ENCODE measurements around the gene C1orf226.

C1orf226 gene

GRCh38 chr1:162367772-162368171 is 13.8 kb upstream of the C1orf226 start:
- no peak for DNase-seq (ENCODE audit: low read depth, low spot score)
- H3K4me3 ChIP-seq, result no peak overlapping the region
- no peak overlapping the region for H3K9ac ChIP-seq (ENCODE audit: insufficient read length)
- peaks cover 8% of the 10 kb centered on the region; the same call in 1 of the 2 replicates for H3K36me3 ChIP-seq (ENCODE audit: insufficient read depth, low read length)
- no peaks in the 10 kb centered on the region for H3K9me3 ChIP-seq (ENCODE audit: low read depth, low read length)
- H3K27ac ChIP-seq, result no peak overlapping the region
- no peak for TF ChIP-seq POLR2AphosphoS5 (IDR thresholded peaks at IDR 0.05; ENCODE audit: borderline replicate concordance, low read depth, low read length)
- no peak for TF ChIP-seq FOXP2 (optimal IDR thresholded peaks at IDR 0.05; ENCODE audit: control extremely low read depth, extremely low read length, insufficient read depth)
- no peak for TF ChIP-seq EZH2 (IDR thresholded peaks at IDR 0.05)

GRCh38 chr1:162368451-162368850 is 13.1 kb upstream of the C1orf226 start:
- Histone ChIP-seq H3K9me3 (ENCODE audit: low read depth, low read length) (no peaks in the 10 kb centered on the region), H3K9ac (ENCODE audit: insufficient read length) (no peak overlapping the region), H3K4me3 (no peak overlapping the region), H3K27ac (no peak overlapping the region), H3K36me3 (ENCODE audit: insufficient read depth, low read length) (peaks cover 8% of the 10 kb centered on the region; the same call in 1 of the 2 replicates)
- no peak for TF ChIP-seq FOXP2 (optimal IDR thresholded peaks at IDR 0.05; ENCODE audit: control extremely low read depth, extremely low read length, insufficient read depth)
- TF ChIP-seq EZH2 (IDR thresholded peaks at IDR 0.05), result no peak
- no peak for TF ChIP-seq POLR2AphosphoS5 (IDR thresholded peaks at IDR 0.05; ENCODE audit: borderline replicate concordance, low read depth, low read length)
- DNase-seq (ENCODE audit: low read depth, low spot score), result no peak

DNA sequence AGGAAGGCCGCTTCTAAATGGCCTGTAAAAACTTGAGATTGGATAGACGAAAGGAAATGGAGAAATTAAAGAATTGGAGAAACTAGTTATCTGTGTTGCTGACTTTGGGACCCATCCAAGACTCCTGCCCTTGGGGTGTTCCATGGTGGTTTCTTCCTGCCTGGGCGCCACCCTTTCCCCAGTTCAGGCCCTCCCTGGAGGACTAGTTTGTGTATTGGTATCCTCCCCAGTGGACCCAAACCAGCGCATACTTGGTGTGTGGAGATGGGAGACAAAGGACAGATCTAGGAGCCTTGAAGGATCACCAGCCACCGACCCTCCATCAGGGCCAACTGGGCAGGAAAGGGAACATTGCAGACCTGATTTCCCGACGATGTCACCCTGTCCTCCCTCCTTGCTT is 12.0 kb upstream of the C1orf226 start:
- Histone ChIP-seq H3K9ac (ENCODE audit: insufficient read length) (no peak overlapping the region), H3K36me3 (ENCODE audit: insufficient read depth, low read length) (peaks cover 8% of the 10 kb centered on the region; the same call in 1 of the 2 replicates), H3K27ac (no peak overlapping the region), H3K9me3 (ENCODE audit: low read depth, low read length) (no peaks in the 10 kb centered on the region), H3K4me3 (no peak overlapping the region)
- DNase-seq (ENCODE audit: low read depth, low spot score), result no peak
- TF ChIP-seq FOXP2 (optimal IDR thresholded peaks at IDR 0.05; ENCODE audit: control extremely low read depth, extremely low read length, insufficient read depth) (no peak), EZH2 (IDR thresholded peaks at IDR 0.05) (no peak), POLR2AphosphoS5 (IDR thresholded peaks at IDR 0.05; ENCODE audit: borderline replicate concordance, low read depth, low read length) (no peak)

DNA sequence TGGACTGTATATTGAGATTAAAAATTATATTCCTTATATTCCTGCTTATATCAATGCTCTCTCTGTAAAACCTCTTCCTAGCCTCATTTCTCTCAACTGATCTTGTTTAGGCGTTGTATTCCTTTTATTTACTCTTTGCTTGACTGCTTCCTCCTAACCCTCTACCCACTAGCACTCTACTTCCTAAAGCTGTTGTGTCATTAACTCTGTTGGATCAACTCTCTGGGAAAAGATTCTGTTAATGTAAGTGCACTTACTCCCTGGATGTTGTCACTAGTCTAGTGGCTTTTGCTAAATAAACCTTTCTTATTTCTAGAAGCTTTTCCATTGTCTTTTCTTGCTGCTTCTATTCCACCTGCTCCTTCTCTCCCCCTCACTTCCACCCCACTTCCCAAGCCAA is 11.4 kb upstream of the C1orf226 start:
- Histone ChIP-seq H3K27ac (no peak overlapping the region), H3K36me3 (ENCODE audit: insufficient read depth, low read length) (peaks cover 8% of the 10 kb centered on the region; the same call in 1 of the 2 replicates), H3K9ac (ENCODE audit: insufficient read length) (no peak overlapping the region), H3K9me3 (ENCODE audit: low read depth, low read length) (no peaks in the 10 kb centered on the region), H3K4me3 (no peak overlapping the region)
- TF ChIP-seq EZH2 (IDR thresholded peaks at IDR 0.05), result no peak
- no peak for TF ChIP-seq POLR2AphosphoS5 (IDR thresholded peaks at IDR 0.05; ENCODE audit: borderline replicate concordance, low read depth, low read length)
- no peak for TF ChIP-seq FOXP2 (optimal IDR thresholded peaks at IDR 0.05; ENCODE audit: control extremely low read depth, extremely low read length, insufficient read depth)
- DNase-seq (ENCODE audit: low read depth, low spot score), result no peak

- no peaks in the 10 kb centered on the region for H3K9me3 ChIP-seq (ENCODE audit: low read depth, low read length)
- TF ChIP-seq EZH2 (IDR thresholded peaks at IDR 0.05) (no peak), POLR2AphosphoS5 (IDR thresholded peaks at IDR 0.05; ENCODE audit: borderline replicate concordance, low read depth, low read length) (no peak), FOXP2 (optimal IDR thresholded peaks at IDR 0.05; ENCODE audit: control extremely low read depth, extremely low read length, insufficient read depth) (no peak)
- H3K36me3 ChIP-seq (ENCODE audit: insufficient read depth, low read length), result peaks cover 8% of the 10 kb centered on the region; the same call in 1 of the 2 replicates
- H3K9ac ChIP-seq (ENCODE audit: insufficient read length), result no peak overlapping the region
- no peak for DNase-seq (ENCODE audit: low read depth, low spot score)
- H3K27ac ChIP-seq, result no peak overlapping the region
- H3K4me3 ChIP-seq, result no peak overlapping the region
Measured at GRCh38 chr1:162370721-162371120, 10.8 kb upstream of the C1orf226 start.

- H3K9ac ChIP-seq (ENCODE audit: insufficient read length), result no peak overlapping the region
- no peak for TF ChIP-seq EZH2 (IDR thresholded peaks at IDR 0.05)
- no peak for TF ChIP-seq POLR2AphosphoS5 (IDR thresholded peaks at IDR 0.05; ENCODE audit: borderline replicate concordance, low read depth, low read length)
- no peak for TF ChIP-seq FOXP2 (optimal IDR thresholded peaks at IDR 0.05; ENCODE audit: control extremely low read depth, extremely low read length, insufficient read depth)
- H3K4me3 ChIP-seq, result no peak overlapping the region
- peaks cover 8% of the 10 kb centered on the region; the same call in 1 of the 2 replicates for H3K36me3 ChIP-seq (ENCODE audit: insufficient read depth, low read length)
- no peak for DNase-seq (ENCODE audit: low read depth, low spot score)
- no peaks in the 10 kb centered on the region for H3K9me3 ChIP-seq (ENCODE audit: low read depth, low read length)
- no peak overlapping the region for H3K27ac ChIP-seq
Measured at GRCh38 chr1:162371611-162372010, 9.9 kb upstream of the C1orf226 start.

GRCh38 chr1:162372159-162373071 is 9.1 kb upstream of the C1orf226 start:
- DNase-seq (ENCODE audit: low read depth, low spot score), result no peak
- no peak overlapping the region for H3K9ac ChIP-seq (ENCODE audit: insufficient read length)
- no peak overlapping the region for H3K4me3 ChIP-seq
- H3K27ac ChIP-seq, result no peak overlapping the region
- H3K9me3 ChIP-seq (ENCODE audit: low read depth, low read length), result no peaks in the 10 kb centered on the region
- TF ChIP-seq POLR2AphosphoS5 (IDR thresholded peaks at IDR 0.05; ENCODE audit: borderline replicate concordance, low read depth, low read length) (no peak), FOXP2 (optimal IDR thresholded peaks at IDR 0.05; ENCODE audit: control extremely low read depth, extremely low read length, insufficient read depth) (no peak), EZH2 (IDR thresholded peaks at IDR 0.05) (no peak)
- H3K36me3 ChIP-seq (ENCODE audit: insufficient read depth, low read length), result peaks cover 4% of the 10 kb centered on the region; the same call in 1 of the 2 replicates

DNA sequence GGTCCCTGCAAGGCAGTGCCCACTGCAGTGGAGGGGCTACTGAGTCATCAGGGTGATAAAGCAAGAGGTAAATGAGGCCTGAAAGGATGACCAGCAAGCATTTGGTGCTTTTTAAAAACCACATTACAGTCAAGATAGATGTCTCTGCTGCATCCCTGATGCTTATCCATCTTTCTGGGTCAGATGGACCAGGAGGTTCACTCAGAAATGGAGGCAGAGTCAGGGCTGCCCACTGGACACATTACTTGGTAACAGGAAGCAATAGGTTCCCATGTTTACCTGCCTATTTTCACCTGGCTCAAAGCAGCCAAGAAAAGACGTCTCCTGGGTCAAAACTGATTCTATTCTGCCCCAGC is 8.5 kb upstream of the C1orf226 start:
- no peak overlapping the region for H3K27ac ChIP-seq
- H3K4me3 ChIP-seq, result no peak overlapping the region
- no peak overlapping the region for H3K9ac ChIP-seq (ENCODE audit: insufficient read length)
- H3K36me3 ChIP-seq (ENCODE audit: insufficient read depth, low read length), result peaks cover 3% of the 10 kb centered on the region; the same call in 1 of the 2 replicates
- H3K9me3 ChIP-seq (ENCODE audit: low read depth, low read length), result no peaks in the 10 kb centered on the region
- TF ChIP-seq POLR2AphosphoS5 (IDR thresholded peaks at IDR 0.05; ENCODE audit: borderline replicate concordance, low read depth, low read length) (no peak), FOXP2 (optimal IDR thresholded peaks at IDR 0.05; ENCODE audit: control extremely low read depth, extremely low read length, insufficient read depth) (no peak), EZH2 (IDR thresholded peaks at IDR 0.05) (no peak)
- no peak for DNase-seq (ENCODE audit: low read depth, low spot score)

Data from SK-N-MC (cell line).